AML-193 (cell line): Measurements from ENCODE around the gene CCDC175.

Experiments used
- DNase-seq, 2 experiments: peaks; one replicate each; lab custom pipeline; 2025; lab: John Stamatoyannopoulos, UW

The CCDC175 gene

GRCh38 chr14:59540852-59541251, 35.8 kb downstream of the CCDC175 start:
- DNase-seq: no peak

GRCh38 chr14:59538936-59539335, 37.7 kb downstream of the CCDC175 start:
- DNase-seq: no peak

- DNase-seq: no peak
These were observed 39.1 kb downstream of the CCDC175 start for GRCh38 chr14:59537476-59537875.

GRCh38 chr14:59534361-59534987, 42.1 kb downstream of the CCDC175 start:
- DNase-seq: no peak

GRCh38 chr14:59532419-59532818, 44.2 kb downstream of the CCDC175 start:
- no peak for DNase-seq

- DNase-seq: no peak
These were observed 46.3 kb downstream of the CCDC175 start for GRCh38 chr14:59530349-59530748.

GRCh38 chr14:59529189-59529588, 47.4 kb downstream of the CCDC175 start:
- DNase-seq: no peak

- no peak for DNase-seq
These were observed 56.4 kb downstream of the CCDC175 start for GRCh38 chr14:59520224-59520623.

- no peak for DNase-seq
These were observed 64.6 kb downstream of the CCDC175 start for GRCh38 chr14:59511916-59512575.

- DNase-seq: no peak
These were observed 65.6 kb downstream of the CCDC175 start for GRCh38 chr14:59510966-59511365.

GRCh38 chr14:59510001-59510400, 66.6 kb downstream of the CCDC175 start:
- no peak for DNase-seq

- no peak for DNase-seq
These were observed 67.5 kb downstream of the CCDC175 start for GRCh38 chr14:59509101-59509500.

GRCh38 chr14:59507752-59508103, 68.9 kb downstream of the CCDC175 start:
- DNase-seq: no peak

- DNase-seq: peak; percentile 50 to 62
These were observed 69.4 kb downstream of the CCDC175 start for GRCh38 chr14:59507063-59507751.

GRCh38 chr14:59503256-59503655, 73.4 kb downstream of the CCDC175 start:
- DNase-seq: no peak

GRCh38 chr14:59500732-59501131, 75.9 kb downstream of the CCDC175 start:
- DNase-seq: no peak

- DNase-seq: no peak
These were observed 84.2 kb downstream of the CCDC175 start for GRCh38 chr14:59492384-59492783.

GRCh38 chr14:59490756-59491155, 85.9 kb downstream of the CCDC175 start:
- no peak for DNase-seq

GRCh38 chr14:59484639-59485175, 91.9 kb downstream of the CCDC175 start:
- peak; percentile 48 to 51 for DNase-seq

- DNase-seq: peak; percentile 82 to 88
These were observed 92.6 kb downstream of the CCDC175 start, which contains the start of the genes JKAMP and L3HYPDH for GRCh38 chr14:59483819-59484638. JKAMP (plus strand) TSS chr14:59484517; CDS start chr14:59484590, 73 bp downstream. L3HYPDH (minus strand) TSS chr14:59484408; CDS start chr14:59484316, 92 bp downstream.

GRCh38 chr14:59483363-59483762, 93.2 kb downstream of the CCDC175 start:
- DNase-seq: no peak
